Gastroesophageal sphincter (tissue), 4 donors: ENCODE results near the gene NFE2. TPM values are rescaled to one million over a fixed set of nuclear protein-coding genes. Genes with fewer than 3 reads are reported as not detected.
A peak's percentile ranks its signal among the peaks of the same experiment; 100 is the strongest.

ENCODE experiments used
- ATAC-seq: fragments of 150-250 bp; one replicate; pipeline ENCODE4 v1.9.1; 2016; ENCODE audit warnings: mild to moderate bottlenecking, moderate library complexity
- H3K27ac ChIP-seq, 4 donors: fragments of 200-600 bp; sonication (generic) in 3 of 4; 1 replicate in 3 of 4; 2 replicates in 1 of 4; pipeline ENCODE4 v1.5.1; 2016 to 2019
- H3K27me3 ChIP-seq: fragments of 200-600 bp; sonication (generic); one replicate; pipeline ENCODE4 v1.5.1; 2019
- H3K36me3 ChIP-seq, 2 donors: fragments of 200-600 bp; sonication (generic); one replicate each; pipeline ENCODE4 v1.5.1; 2019; ENCODE audit warnings: control low read depth in 1 of 2
- H3K4me1 ChIP-seq, 3 donors: fragments of 200-600 bp; sonication (generic); 1 replicate in 2 of 3; 2 replicates in 1 of 3; pipeline ENCODE4 v1.5.1; 2016 to 2019; ENCODE audit warnings: control low read depth in 2 of 3
- H3K4me3 ChIP-seq, 2 donors: fragments of 200-600 bp; sonication (generic); one replicate each; pipeline ENCODE4 v1.5.1; 2019; ENCODE audit warnings: mild to moderate bottlenecking in 1 of 2, moderate library complexity in 1 of 2
- H3K9me3 ChIP-seq, 3 donors: fragments of 200-600 bp; sonication (generic); one replicate each; pipeline ENCODE4 v1.5.1; 2017 to 2019; ENCODE audit warnings: control low read depth in 2 of 3
- CTCF ChIP-seq, 4 experiments: fragments of 200-600 bp in 2 of 4; fragments of 450-650 bp in 2 of 4; sonication (generic) in 1 of 4; IDR thresholded peaks; one replicate each; pipeline ENCODE4 v1.5.1; 2017 to 2019; ENCODE audit warnings: antibody characterized with exemption in 4 of 4, mild to moderate bottlenecking in 2 of 4, moderate library complexity in 2 of 4
- EP300 ChIP-seq: sonication (generic); formaldehyde crosslinking; IDR thresholded peaks from one replicate; pipeline ENCODE4 v1.6.1; 2017; ENCODE audit warnings: antibody characterized with exemption, mild to moderate bottlenecking
- POLR2A ChIP-seq, 2 donors: fragments of 450-650 bp; IDR thresholded peaks; one replicate each; pipeline ENCODE4 v1.6.1; 2017; ENCODE audit warnings: antibody characterized with exemption in 2 of 2, mild to moderate bottlenecking in 2 of 2, moderate library complexity in 1 of 2
- POLR2AphosphoS5 ChIP-seq: sonication (generic); formaldehyde crosslinking; IDR thresholded peaks from one replicate; pipeline ENCODE4 v1.6.1; 2017; ENCODE audit warnings: antibody characterized with exemption
- WGBS, 2 donors: methylation state at CpG; one replicate each; pipeline ENCODE4 v1.1.5; 2018; ENCODE audit warnings: low coverage in 1 of 2; 5-methylcytosine and 5-hydroxymethylcytosine counted together
- total RNA-seq, 4 donors: library from RNA; depleted of rRNA; stranded (reverse); fragments of >200 nt; gene quantifications; one replicate each; pipeline ENCODE4 v1.1.0, GENCODE V29; 2016

NFE2 gene
- total RNA-seq: 1 to 10 TPM in 1 of 4 donors, under 1 TPM in 2, not detected in 1; 0.37 to 1.6 (median 0.77) TPM

GRCh38 chr12:54300732-54301427, at the start of gene NFE2:
NFE2 (minus strand) TSS chr12:54301015; CDS start chr12:54295248, 5,767 bp downstream.
- peaks cover 0 to 11% (median 8%) of the 10 kb centered on the region in 3 donors for H3K4me1 ChIP-seq
- TF ChIP-seq CTCF (IDR thresholded peaks at IDR 0.05): no peak
- TF ChIP-seq POLR2A (IDR thresholded peaks at IDR 0.05): no peak
- no peak for TF ChIP-seq EP300
- TF ChIP-seq POLR2AphosphoS5: no peak
- ATAC-seq: peak; percentile 54
- H3K4me3 ChIP-seq: peak within 1 kb of the TSS in 1 of 2 donors; percentile 25
- no peaks in the 10 kb centered on the region for H3K9me3 ChIP-seq
- H3K36me3 ChIP-seq: no peaks in the 10 kb centered on the region
- peaks cover 66% of the 10 kb centered on the region for H3K27me3 ChIP-seq
- no peak within 1 kb of the TSS for H3K27ac ChIP-seq
- 1 to 3% methylated on average over 9 to 12 of the region's 26 CpGs for WGBS, 2 donors

- no peak overlapping the region for H3K27ac ChIP-seq
- peaks cover 4 to 68% of the 10 kb centered on the region in 2 donors for H3K36me3 ChIP-seq
- no peaks in the 10 kb centered on the region for H3K27me3 ChIP-seq
- peaks cover 4 to 38% (median 19%) of the 10 kb centered on the region in 3 donors for H3K4me1 ChIP-seq
- no peak for ATAC-seq
- no peaks in the 10 kb centered on the region for H3K9me3 ChIP-seq
- H3K4me3 ChIP-seq: no peak overlapping the region
- no peak for TF ChIP-seq POLR2AphosphoS5
- TF ChIP-seq CTCF (IDR thresholded peaks at IDR 0.05): no peak
- no peak for TF ChIP-seq EP300
- no peak for TF ChIP-seq POLR2A (IDR thresholded peaks at IDR 0.05)
These were observed 48.9 kb upstream of the NFE2 start for GRCh38 chr12:54349679-54350078.

DNA sequence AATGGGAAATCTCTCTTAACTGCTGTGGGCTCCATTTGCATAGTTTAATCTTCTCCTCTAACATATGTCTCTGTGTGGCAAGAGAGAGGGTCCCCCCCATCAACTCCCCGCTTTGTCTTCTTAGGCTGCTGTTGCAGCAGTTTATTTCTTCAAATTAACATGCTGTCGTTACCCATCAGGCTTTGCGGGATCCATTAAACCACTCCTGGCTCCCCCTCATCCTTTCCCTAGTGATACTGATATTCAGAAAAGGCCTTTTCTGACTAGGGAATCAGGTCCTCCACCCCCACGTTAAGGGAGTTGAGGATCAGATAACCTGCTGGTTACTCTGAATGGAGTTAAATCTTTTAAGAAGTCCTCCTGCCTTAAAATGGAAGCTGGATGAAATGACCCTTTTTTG, 48.2 kb upstream of the NFE2 start:
- Histone ChIP-seq H3K4me3 (no peak overlapping the region), H3K9me3 (no peaks in the 10 kb centered on the region), H3K4me1 (peaks cover 4 to 38% (median 19%) of the 10 kb centered on the region in 3 donors), H3K27ac (no peak overlapping the region), H3K27me3 (no peaks in the 10 kb centered on the region), H3K36me3 (peaks cover 4 to 74% of the 10 kb centered on the region in 2 donors)
- no peak for ATAC-seq
- WGBS, 2 donors: 67 to 93% methylated on average over 4 of the region's 4 CpGs
- TF ChIP-seq CTCF (IDR thresholded peaks at IDR 0.05) (no peak), POLR2AphosphoS5 (no peak), POLR2A (IDR thresholded peaks at IDR 0.05) (no peak), EP300 (no peak)

- H3K36me3 ChIP-seq: peaks cover 0 to 63% of the 10 kb centered on the region in 2 donors
- ATAC-seq: no peak
- H3K9me3 ChIP-seq: no peaks in the 10 kb centered on the region
- 45 to 58% methylated on average over 8 to 9 of the region's 9 CpGs for WGBS, 2 donors
- H3K4me3 ChIP-seq: no peak overlapping the region
- no peaks in the 10 kb centered on the region for H3K27me3 ChIP-seq
- H3K27ac ChIP-seq: no peak overlapping the region
- peaks cover 8 to 53% (median 22%) of the 10 kb centered on the region in 3 donors for H3K4me1 ChIP-seq
- TF ChIP-seq CTCF (IDR thresholded peaks at IDR 0.05): no peak
These were observed 40.8 kb upstream of the NFE2 start for GRCh38 chr12:54341378-54342300.
